Esophagus muscularis mucosa (tissue), 4 donors: ENCODE data around the gene YPEL5.

Experiments used
- CTCF ChIP-seq, 3 experiments: fragments of 200-600 bp in 2 of 3; fragments of 450-650 bp in 1 of 3; sonication (generic) in 2 of 3; IDR thresholded peaks; one replicate each; pipeline ENCODE4 v1.5.1; 2017 to 2019; ENCODE audit warnings: antibody characterized with exemption in 3 of 3, mild to moderate bottlenecking in 2 of 3, moderate library complexity in 1 of 3
- EP300 ChIP-seq: sonication (generic); formaldehyde crosslinking; IDR thresholded peaks from one replicate; pipeline ENCODE4 v1.6.1; 2017; ENCODE audit warnings: antibody characterized with exemption
- POLR2A ChIP-seq: fragments of 450-650 bp; IDR thresholded peaks from one replicate; pipeline ENCODE4 v1.6.1; 2017; ENCODE audit warnings: antibody characterized with exemption, moderate library complexity, mild to moderate bottlenecking, low read depth

GRCh38 chr2:30104307-30104706 is 42.5 kb upstream of the YPEL5 start:
- no peak for TF ChIP-seq EP300
- no peak for TF ChIP-seq CTCF (IDR thresholded peaks at IDR 0.05)
- no peak for TF ChIP-seq POLR2A
